Tibial artery (tissue), 4 donors: ENCODE data around the gene TCEAL1.

Source experiments
- DNase-seq, 2 donors: peaks; one replicate each; pipeline ENCODE4 v3.0.0-alpha.2; 2019
- H3K27ac ChIP-seq, 2 donors: fragments of 200-600 bp; sonication (generic) in 1 of 2; 1 replicate in 1 of 2; 2 replicates in 1 of 2; pipeline ENCODE4 v1.5.1; 2018 to 2019; ENCODE audit warnings: mild to moderate bottlenecking in 1 of 2
- H3K27me3 ChIP-seq, 2 donors: fragments of 200-600 bp; sonication (generic) in 1 of 2; one replicate each; pipeline versions ENCODE4 v1.5.1 to v1.6.0; 2016 to 2019
- H3K36me3 ChIP-seq, 3 donors: fragments of 200-600 bp; sonication (generic) in 2 of 3; one replicate each; pipeline ENCODE4 v1.5.1; 2016 to 2019; ENCODE audit warnings: mild to moderate bottlenecking in 2 of 3
- H3K4me1 ChIP-seq, 4 donors: fragments of 200-600 bp; sonication (generic) in 2 of 4; 1 replicate in 3 of 4; 2 replicates in 1 of 4; pipeline ENCODE4 v1.5.1; 2016 to 2019
- H3K4me3 ChIP-seq, 2 donors: fragments of 200-600 bp; sonication (generic) in 1 of 2; 1 replicate in 1 of 2; 2 replicates in 1 of 2; pipeline ENCODE4 v1.5.1; 2018 to 2019; ENCODE audit warnings: mild to moderate bottlenecking in 2 of 2
- H3K9me3 ChIP-seq, 3 donors: fragments of 200-600 bp; sonication (generic) in 1 of 3; one replicate each; pipeline ENCODE4 v1.5.1; 2016 to 2019
- CTCF ChIP-seq, 2 experiments: fragments of 200-600 bp in 1 of 2; fragments of 450-650 bp in 1 of 2; IDR thresholded peaks; one replicate each; pipeline ENCODE4 v1.5.1; 2017 to 2019; ENCODE audit warnings: antibody characterized with exemption in 2 of 2, mild to moderate bottlenecking in 1 of 2, moderate library complexity in 1 of 2
- intact Hi-C: fragments of 100-400 bp; cut with DNase I; formaldehyde crosslinking; loops from one replicate; pipeline ENCODE4 v1.15.0; 2023; ENCODE audit warnings: low total_unique reads

The TCEAL1 gene

GRCh38 chrX:103674531-103675454, 46.0 kb downstream of the TCEAL1 start:
- Histone ChIP-seq H3K9me3 (no peaks in the 10 kb centered on the region), H3K27me3 (no peaks in the 10 kb centered on the region), H3K27ac (no peak overlapping the region), H3K36me3 (peaks cover 16 to 33% (median 22%) of the 10 kb centered on the region in 3 donors), H3K4me1 (peaks cover 0 to 8% (median 0%) of the 10 kb centered on the region in 4 donors), H3K4me3 (no peak overlapping the region)
- intact Hi-C loops: no loop called here
- DNase-seq: no peak
- no peak for TF ChIP-seq CTCF (IDR thresholded peaks at IDR 0.05)

DNA sequence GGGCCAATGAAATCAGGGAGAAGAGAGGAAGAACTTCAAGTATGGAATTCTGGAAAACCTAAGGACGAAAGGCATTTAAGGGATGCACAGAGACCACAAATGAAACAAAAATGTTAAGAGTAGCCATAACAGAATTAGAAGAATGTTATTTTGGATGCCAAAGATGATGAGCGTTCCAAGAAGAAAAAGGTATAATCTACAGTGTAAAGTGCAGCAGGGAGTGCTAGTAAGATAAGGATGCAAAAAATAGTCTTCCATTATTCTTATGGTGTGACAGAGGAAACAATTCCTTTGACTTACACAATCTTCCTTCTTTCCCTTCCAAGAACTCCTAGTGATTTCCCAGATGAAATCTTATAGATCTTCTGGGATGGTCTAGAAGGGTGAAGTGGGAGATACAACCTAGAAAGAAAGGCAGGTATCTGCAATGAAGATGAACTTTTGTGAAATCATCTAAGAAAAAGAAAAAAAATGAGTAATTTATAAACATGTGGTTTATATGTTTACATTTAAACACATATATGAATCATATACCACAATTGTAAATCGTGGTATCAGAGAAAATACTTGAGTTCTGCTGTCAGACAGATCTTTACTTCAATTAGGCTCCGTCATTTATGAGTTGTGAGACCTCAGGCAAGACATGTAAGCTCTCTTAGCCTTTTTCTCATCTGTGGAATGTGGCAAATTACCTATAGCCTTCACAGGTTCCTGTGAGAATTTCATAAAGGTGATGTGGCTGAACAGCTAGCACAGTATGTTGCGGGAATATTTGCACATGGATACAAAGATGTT, 49.6 kb downstream of the TCEAL1 start:
- DNase-seq: no peak
- intact Hi-C loops: no loop called here

More for the DNA sequence above, 49.6 kb downstream of the TCEAL1 start:
- Histone ChIP-seq H3K4me3 (no peak overlapping the region), H3K36me3 (peaks cover 16 to 33% (median 22%) of the 10 kb centered on the region in 3 donors), H3K27me3 (no peaks in the 10 kb centered on the region), H3K4me1 (peaks cover 0 to 20% (median 0%) of the 10 kb centered on the region in 4 donors), H3K9me3 (no peaks in the 10 kb centered on the region), H3K27ac (no peak overlapping the region)
- TF ChIP-seq CTCF (IDR thresholded peaks at IDR 0.05): no peak
